ENCODE measurements around the gene HTT. TPM values are rescaled to one million over a fixed set of nuclear protein-coding genes. Genes with fewer than 3 reads are reported as not detected.

The HTT gene
- polyA plus RNA-seq, 1 donor from 2014 or later = 11.5 TPM

GRCh38 chr4:3188118-3188517 is 113.6 kb downstream of the HTT start:
- Histone ChIP-seq H3K27ac (ENCODE audit: low read length) (no peak overlapping the region), H3K36me3 (ENCODE audit: insufficient read depth, low read length) (no peaks in the 10 kb centered on the region), H2AFZ (ENCODE audit: low read depth, low read length) (no peak overlapping the region), H4K20me1 (ENCODE audit: insufficient read depth) (no peaks in the 10 kb centered on the region), H3K4me3 (ENCODE audit: low read length) (no peak overlapping the region), H3K79me2 (replicated peaks; ENCODE audit: insufficient read depth, low read length) (no peaks in the 10 kb centered on the region), H3K27me3 (ENCODE audit: insufficient read depth, low read depth, low read length) (no peaks in the 10 kb centered on the region), H3K4me2 (ENCODE audit: low read length) (no peak overlapping the region), H3K9ac (ENCODE audit: low read length) (no peak overlapping the region), H3F3A (ENCODE audit: insufficient read depth, low read length, poor library complexity, severe bottlenecking) (no peaks in the 10 kb centered on the region), H3K9me3 (ENCODE audit: low read length) (no peaks in the 10 kb centered on the region), H3K9me2 (ENCODE audit: insufficient read depth, low read length) (no peaks in the 10 kb centered on the region)
- no peak for TF ChIP-seq EZH2 (IDR thresholded peaks at IDR 0.05; ENCODE audit: borderline replicate concordance, insufficient read depth, low read length, poor library complexity, severe bottlenecking)
- TF ChIP-seq TAF1 (IDR thresholded peaks at IDR 0.05; ENCODE audit: low read depth) = no peak
- TF ChIP-seq POLR2AphosphoS5 (IDR thresholded peaks at IDR 0.05) = no peak
- TF ChIP-seq, protein P1, sequence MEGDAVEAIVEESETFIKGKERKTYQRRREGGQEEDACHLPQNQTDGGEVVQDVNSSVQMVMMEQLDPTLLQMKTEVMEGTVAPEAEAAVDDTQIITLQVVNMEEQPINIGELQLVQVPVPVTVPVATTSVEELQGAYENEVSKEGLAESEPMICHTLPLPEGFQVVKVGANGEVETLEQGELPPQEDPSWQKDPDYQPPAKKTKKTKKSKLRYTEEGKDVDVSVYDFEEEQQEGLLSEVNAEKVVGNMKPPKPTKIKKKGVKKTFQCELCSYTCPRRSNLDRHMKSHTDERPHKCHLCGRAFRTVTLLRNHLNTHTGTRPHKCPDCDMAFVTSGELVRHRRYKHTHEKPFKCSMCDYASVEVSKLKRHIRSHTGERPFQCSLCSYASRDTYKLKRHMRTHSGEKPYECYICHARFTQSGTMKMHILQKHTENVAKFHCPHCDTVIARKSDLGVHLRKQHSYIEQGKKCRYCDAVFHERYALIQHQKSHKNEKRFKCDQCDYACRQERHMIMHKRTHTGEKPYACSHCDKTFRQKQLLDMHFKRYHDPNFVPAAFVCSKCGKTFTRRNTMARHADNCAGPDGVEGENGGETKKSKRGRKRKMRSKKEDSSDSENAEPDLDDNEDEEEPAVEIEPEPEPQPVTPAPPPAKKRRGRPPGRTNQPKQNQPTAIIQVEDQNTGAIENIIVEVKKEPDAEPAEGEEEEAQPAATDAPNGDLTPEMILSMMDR (IDR thresholded peaks at IDR 0.05; ENCODE audit: poor library complexity, severe bottlenecking) = no peak
- TF ChIP-seq REST (IDR thresholded peaks at IDR 0.05; ENCODE audit: borderline replicate concordance) = no peak
- no peak for TF ChIP-seq RAD21 (conservative IDR thresholded peaks at IDR 0.05)
- no peak for TF ChIP-seq SMC3 (conservative IDR thresholded peaks at IDR 0.05; ENCODE audit: poor library complexity)
- no peak for TF ChIP-seq MXI1 (conservative IDR thresholded peaks at IDR 0.05; ENCODE audit: poor library complexity, severe bottlenecking)
- TF ChIP-seq EP300 (conservative IDR thresholded peaks at IDR 0.05; ENCODE audit: poor library complexity, severe bottlenecking) = no peak

DNA sequence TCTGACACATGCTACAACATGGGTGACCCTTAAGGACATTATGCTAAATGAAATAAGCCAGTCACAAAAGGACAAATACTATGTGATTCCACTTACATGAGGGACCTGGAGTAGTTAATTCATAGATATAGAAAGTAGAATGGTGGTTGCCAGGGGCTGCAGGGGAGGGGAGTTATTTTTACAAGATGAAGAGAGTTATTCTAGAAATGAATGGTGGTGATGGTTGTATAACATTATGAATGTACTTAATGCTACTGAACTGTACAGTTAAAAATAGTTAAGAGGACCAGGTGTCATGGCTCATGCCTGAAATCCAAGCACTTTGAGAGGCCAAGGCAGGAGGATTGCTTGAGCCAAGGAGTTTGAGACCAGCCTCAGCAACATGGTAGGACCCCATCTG is 115.0 kb downstream of the HTT start:
- no peak overlapping the region for H3K4me3 ChIP-seq (ENCODE audit: low read length)
- H2AFZ ChIP-seq (ENCODE audit: low read depth, low read length) = no peak overlapping the region
- no peak overlapping the region for H3K27ac ChIP-seq (ENCODE audit: low read length)
- H3F3A ChIP-seq (ENCODE audit: insufficient read depth, low read length, poor library complexity, severe bottlenecking) = no peaks in the 10 kb centered on the region
- H3K4me2 ChIP-seq (ENCODE audit: low read length) = no peak overlapping the region
- no peak overlapping the region for H3K9ac ChIP-seq (ENCODE audit: low read length)
- no peaks in the 10 kb centered on the region for H4K20me1 ChIP-seq (ENCODE audit: insufficient read depth)
- no peaks in the 10 kb centered on the region for H3K36me3 ChIP-seq (ENCODE audit: insufficient read depth, low read length)
- H3K27me3 ChIP-seq (ENCODE audit: insufficient read depth, low read depth, low read length) = no peaks in the 10 kb centered on the region
- no peaks in the 10 kb centered on the region for H3K9me2 ChIP-seq (ENCODE audit: insufficient read depth, low read length)
- TF ChIP-seq, protein P1 (IDR thresholded peaks at IDR 0.05; ENCODE audit: poor library complexity, severe bottlenecking) = no peak
- TF ChIP-seq RAD21 (conservative IDR thresholded peaks at IDR 0.05) (no peak), POLR2AphosphoS5 (IDR thresholded peaks at IDR 0.05) (no peak), REST (IDR thresholded peaks at IDR 0.05; ENCODE audit: borderline replicate concordance) (no peak), EP300 (conservative IDR thresholded peaks at IDR 0.05; ENCODE audit: poor library complexity, severe bottlenecking) (no peak), EZH2 (IDR thresholded peaks at IDR 0.05; ENCODE audit: borderline replicate concordance, insufficient read depth, low read length, poor library complexity, severe bottlenecking) (no peak), MXI1 (conservative IDR thresholded peaks at IDR 0.05; ENCODE audit: poor library complexity, severe bottlenecking) (no peak), SMC3 (conservative IDR thresholded peaks at IDR 0.05; ENCODE audit: poor library complexity) (no peak), TAF1 (IDR thresholded peaks at IDR 0.05; ENCODE audit: low read depth) (no peak)
- no peaks in the 10 kb centered on the region for H3K9me3 ChIP-seq (ENCODE audit: low read length)
- H3K79me2 ChIP-seq (replicated peaks; ENCODE audit: insufficient read depth, low read length) = no peaks in the 10 kb centered on the region
